NCI-H1694 treated with DMSO at 0.1 percent for 48 hours (cell line): ENCODE results near the gene SOCS7.

Experiments
- DNase-seq: peaks from one replicate; lab custom pipeline; 2025; lab: John Stamatoyannopoulos, UW

Gene SOCS7, protein sequence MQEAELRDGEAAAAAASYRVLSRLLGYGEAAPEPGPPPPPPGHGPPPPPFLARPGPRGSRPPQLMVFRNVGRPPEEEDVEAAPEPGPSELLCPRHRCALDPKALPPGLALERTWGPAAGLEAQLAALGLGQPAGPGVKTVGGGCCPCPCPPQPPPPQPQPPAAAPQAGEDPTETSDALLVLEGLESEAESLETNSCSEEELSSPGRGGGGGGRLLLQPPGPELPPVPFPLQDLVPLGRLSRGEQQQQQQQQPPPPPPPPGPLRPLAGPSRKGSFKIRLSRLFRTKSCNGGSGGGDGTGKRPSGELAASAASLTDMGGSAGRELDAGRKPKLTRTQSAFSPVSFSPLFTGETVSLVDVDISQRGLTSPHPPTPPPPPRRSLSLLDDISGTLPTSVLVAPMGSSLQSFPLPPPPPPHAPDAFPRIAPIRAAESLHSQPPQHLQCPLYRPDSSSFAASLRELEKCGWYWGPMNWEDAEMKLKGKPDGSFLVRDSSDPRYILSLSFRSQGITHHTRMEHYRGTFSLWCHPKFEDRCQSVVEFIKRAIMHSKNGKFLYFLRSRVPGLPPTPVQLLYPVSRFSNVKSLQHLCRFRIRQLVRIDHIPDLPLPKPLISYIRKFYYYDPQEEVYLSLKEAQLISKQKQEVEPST

DNA sequence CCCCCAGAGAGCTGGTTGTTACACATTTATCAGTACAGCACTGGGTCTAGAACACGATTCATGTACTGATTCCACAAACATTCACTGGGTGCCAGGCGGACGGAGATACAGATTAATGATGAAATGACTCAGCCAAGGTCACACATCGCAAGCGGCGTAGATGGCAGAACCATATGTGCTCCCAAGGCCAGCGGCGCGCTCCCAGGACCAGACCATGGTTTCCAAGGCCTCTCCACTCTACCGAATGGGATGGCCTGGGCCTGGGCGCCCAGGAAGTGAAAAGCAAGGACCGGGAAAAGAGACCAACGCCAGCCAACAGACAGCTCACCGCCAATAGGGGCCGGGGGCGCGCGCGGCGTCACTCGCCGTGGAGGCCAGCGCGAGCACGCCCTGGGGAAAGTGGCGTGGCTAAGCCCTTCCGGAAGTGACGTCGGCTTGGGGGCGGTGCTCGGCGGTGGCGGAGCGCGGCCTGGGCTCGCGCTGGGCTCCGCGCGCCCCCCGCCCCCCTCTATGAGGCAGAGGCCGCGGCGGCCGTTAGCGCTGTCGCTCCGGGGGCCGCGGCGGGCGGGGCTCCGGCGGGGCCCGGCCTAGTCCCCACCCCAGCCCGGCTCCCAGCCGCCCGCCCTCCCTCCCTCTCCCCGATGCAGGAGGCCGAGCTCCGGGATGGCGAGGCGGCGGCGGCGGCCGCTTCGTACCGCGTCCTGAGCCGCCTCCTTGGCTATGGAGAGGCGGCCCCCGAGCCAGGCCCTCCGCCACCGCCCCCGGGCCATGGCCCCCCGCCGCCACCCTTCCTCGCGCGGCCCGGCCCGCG is at the start of gene SOCS7:
Gene SOCS7, plus strand, starts transcription at position 433 of the 811 bp plus-strand sequence. Its CDS starts 209 bp downstream, at position 642.
- DNase-seq: peak; percentile 85

GRCh38 chr17:38315497-38315896 is 36.1 kb upstream of the SOCS7 start:
- no peak for DNase-seq

- no peak for DNase-seq
These were observed 34.6 kb upstream of the SOCS7 start for GRCh38 chr17:38317081-38317480.

DNA sequence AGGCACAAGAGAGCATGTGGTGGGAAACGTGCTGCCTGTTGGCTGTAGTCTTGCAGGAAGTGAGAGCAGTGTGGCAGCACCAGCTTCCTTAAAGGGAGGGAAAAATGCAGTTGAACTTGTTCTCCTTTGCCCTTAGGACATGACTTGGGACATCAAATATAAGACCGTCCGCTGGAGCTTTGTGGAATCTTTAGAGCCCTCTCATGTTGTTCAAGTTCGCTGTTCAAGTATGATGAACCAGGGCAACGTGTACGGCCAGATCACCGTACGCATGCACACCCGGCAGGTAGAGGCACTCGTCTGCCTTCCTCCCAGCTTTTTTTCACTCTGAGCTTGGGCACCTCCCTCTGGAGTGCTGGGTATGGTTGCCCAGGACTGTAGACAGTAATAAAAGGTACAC is 31.2 kb upstream of the SOCS7 start:
- no peak for DNase-seq

- DNase-seq: no peak
These were observed 29.4 kb upstream of the SOCS7 start for GRCh38 chr17:38322156-38322779.

GRCh38 chr17:38322897-38323296 is 28.7 kb upstream of the SOCS7 start:
- no peak for DNase-seq

GRCh38 chr17:38324141-38324697 is 27.4 kb upstream of the SOCS7 start:
- DNase-seq: no peak

GRCh38 chr17:38324772-38325171 is 26.9 kb upstream of the SOCS7 start:
- DNase-seq: no peak

DNA sequence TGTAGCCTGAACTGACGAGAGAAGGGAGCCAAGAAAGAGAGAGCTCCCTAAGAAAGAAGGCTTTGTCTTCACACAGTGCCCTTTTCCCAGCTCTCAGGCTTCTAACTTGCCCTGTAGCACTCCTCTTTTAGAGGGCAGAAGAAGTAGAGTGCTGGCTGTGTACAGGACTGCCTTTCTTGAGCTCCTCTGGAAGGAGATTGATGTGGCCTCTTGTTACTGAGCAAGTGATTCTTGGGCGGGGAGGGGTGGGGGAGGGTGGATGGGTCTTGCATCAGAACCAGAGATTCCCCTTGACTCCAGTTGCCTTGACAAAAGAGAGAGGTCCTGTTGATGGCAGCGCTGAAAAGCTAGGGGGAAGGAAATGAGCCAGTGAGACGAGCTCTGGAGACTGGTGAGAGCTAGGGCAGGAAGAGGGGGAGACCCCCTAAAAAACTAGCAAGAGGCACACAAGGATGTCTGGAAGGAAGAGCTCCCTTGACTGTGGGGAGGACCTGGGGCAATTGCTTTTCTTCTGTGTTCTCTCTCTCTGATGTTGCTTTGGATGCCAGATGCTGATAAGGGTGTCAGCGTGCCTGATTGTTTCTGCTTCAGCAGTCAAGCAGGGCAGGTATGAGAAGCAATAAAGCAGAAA is 26.3 kb upstream of the SOCS7 start:
- DNase-seq: peak; percentile 10

GRCh38 chr17:38326996-38327792 is 24.4 kb upstream of the SOCS7 start:
- no peak for DNase-seq

- DNase-seq: no peak
These were observed 23.7 kb upstream of the SOCS7 start for GRCh38 chr17:38327936-38328335.

DNA sequence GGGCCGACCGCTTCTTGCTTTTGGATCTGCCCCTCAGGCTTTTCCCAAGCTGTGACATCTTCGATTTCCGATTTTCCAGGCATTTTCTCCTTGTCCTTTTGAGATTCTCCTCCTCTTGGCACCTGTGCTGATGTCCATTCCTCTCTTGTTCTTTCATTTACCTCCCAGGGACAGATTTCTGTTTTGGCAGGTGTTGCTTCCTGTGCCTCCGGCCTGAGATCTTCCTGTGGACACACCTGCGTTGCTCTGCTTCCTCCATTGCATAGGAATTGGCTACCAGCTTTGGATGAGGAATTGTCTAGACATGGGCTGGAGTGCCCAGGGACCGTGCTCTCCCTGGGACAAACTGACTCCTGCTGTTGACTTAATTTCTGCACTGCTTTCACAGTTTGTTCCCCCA is 23.0 kb upstream of the SOCS7 start:
- DNase-seq: no peak

GRCh38 chr17:38329284-38329683 is 22.4 kb upstream of the SOCS7 start:
- DNase-seq: no peak

DNA sequence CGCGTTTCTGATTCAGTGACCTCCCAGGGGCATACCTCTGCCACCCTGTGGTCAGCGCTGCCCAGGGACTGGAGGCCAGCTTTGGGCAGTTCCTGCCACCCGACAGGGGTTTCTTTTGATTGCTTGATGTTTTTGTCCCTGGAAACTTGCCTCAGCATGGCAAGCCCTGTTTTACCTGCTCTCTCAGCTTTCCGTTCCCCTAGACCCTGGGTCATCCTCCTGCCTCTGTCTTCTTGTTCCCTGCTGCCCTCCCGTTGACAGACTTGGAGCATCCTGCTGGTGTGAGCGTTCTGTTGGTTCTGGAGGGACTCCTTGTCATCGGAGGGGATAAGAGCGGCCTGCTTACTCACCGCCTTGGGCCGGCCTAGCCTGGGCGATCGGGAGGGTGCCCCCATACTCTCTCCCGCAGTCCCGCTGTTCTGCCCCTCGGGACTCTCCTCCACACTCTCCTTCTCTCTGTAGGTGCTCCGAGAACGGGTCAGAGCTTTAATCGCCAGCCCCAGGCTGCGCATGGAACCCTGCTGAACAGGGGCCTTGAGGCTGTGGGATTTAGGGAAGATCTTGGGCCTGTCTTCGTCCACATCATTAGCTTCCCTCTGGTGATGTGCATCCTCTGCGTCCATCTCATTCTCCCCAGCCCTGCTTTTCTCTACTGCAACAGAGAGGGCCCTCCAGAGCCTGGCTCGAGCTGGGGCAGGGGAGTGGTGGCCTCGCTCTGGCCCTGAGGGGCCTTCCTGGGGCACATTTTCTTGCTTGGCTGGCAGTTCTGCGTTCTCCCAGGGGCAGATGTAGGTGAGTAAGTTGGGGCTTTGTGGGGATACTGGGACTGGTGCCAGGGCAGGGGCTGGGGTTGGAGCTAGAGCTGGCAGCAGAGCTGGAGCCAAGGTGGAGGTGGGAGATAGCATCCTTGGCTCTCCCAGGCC is 21.6 kb upstream of the SOCS7 start:
- no peak for DNase-seq

GRCh38 chr17:38330941-38331411 is 20.7 kb upstream of the SOCS7 start:
- DNase-seq: no peak

- DNase-seq: no peak
These were observed 18.9 kb upstream of the SOCS7 start for GRCh38 chr17:38332735-38333134.

DNA sequence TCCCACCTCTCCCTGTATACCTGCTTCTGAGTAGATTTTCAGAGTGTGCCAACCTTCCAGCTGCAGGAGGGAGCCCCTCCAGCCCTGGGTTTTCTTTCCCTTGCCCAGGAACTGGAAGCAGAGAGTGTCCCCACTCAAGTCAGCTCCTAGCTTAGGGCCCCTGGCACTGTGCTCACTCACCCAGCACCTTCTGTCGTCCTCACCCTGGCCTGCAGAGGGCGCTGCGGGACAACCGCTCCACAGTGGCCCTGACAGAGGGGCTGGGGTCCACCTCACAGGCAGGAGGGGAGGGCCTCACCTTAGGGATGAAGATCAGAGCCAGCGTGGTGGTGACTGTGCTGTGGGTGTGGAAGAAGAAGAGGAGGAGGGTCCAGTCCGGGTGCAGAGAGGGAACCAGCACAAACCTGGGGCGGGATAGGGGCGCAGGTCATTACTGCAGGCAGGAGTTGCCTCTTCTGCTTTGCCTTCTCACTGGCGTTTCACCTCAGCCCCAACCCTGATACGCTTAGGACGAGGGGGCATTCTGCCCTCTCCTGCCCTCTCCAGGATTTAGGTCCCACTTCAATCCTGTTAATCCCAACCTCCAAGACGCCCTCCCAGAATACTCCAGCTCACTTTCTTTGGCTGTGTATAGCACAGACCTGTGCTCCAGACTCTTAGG is 17.9 kb upstream of the SOCS7 start:
- DNase-seq: peak; percentile 17

DNA sequence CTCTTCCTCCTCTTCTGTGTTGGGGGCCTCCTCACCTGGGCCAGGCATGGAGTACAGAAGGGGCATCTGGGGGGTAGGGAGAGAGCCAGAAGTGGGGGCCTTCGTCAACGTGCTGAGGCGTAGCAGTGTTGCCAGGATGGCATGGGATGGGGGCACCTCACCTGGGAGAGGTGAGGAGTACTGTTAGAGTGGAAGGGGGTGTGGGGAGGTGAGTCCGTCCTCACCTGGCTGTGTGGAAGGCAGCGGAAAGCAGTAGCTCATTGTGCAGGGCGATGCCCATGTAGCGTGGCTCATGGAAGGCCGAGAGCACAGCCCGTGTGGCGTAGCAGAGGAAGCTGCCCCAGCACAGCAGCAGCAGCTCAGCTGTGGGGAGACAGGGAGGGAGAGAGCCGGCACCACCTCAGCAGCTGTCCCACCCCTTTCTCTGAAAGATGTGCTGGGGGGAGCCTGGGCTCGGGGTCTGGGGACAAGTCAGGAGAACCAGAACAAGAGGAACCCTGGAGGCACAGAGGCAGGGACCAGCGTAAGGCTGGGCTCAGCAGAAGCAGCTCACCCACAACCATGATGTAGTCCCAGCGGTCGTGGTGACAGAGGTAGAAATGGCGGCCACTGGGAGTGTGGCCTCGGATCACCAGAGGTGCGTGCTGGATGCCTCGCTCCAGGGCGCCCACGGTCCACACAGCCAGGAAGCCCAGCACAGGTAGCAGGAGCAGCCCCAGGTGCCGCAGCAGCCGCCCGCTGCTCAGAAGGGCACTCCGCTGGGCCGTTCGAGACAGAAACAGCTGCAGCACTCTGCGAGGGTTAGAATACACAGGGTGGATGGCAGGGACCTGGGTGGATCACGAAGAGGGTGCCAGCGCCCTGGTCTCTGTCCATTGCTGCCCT is 16.9 kb upstream of the SOCS7 start:
- no peak for DNase-seq
